ENCODE measurements around the gene TRMT11.
A peak's percentile ranks its signal among the peaks of the same experiment; 100 is the strongest.

The TRMT11 gene

GRCh38 chr6:126076992-126077664 is 90.8 kb downstream of the TRMT11 start:
- DNase-seq (ENCODE audit: low spot score): no peak

- peak; percentile 47 for DNase-seq (ENCODE audit: low spot score)
These were observed 91.8 kb downstream of the TRMT11 start for GRCh38 chr6:126077810-126078776.

- no peak for DNase-seq (ENCODE audit: low spot score)
These were observed 97.5 kb downstream of the TRMT11 start for GRCh38 chr6:126083875-126084274.

GRCh38 chr6:126086560-126086959 is 100.2 kb downstream of the TRMT11 start:
- no peak for DNase-seq (ENCODE audit: low spot score)
